ENCODE measurements around the gene NPR2.

GRCh38 chr9:35806101-35806500, 14.7 kb downstream of the NPR2 start:
- TF ChIP-seq POLR2A (IDR thresholded peaks at IDR 0.05; ENCODE audit: low read depth, low read length) (no peak), CTCF (IDR thresholded peaks at IDR 0.05; ENCODE audit: extremely low read depth in 1 of 2, insufficient read depth in 1 of 2, low read depth in 1 of 2, low read length in 2 of 2) (no peak), EZH2 (IDR thresholded peaks at IDR 0.05; ENCODE audit: borderline replicate concordance, low read depth, low read length, severe bottlenecking) (no peak), MAX (IDR thresholded peaks at IDR 0.05; ENCODE audit: insufficient read depth, insufficient read length) (no peak), FOS (IDR thresholded peaks at IDR 0.05; ENCODE audit: borderline replicate concordance, insufficient read depth, low read length) (no peak)
